Activated T-helper 1 cell treated with anti-CD3 and anti-CD28 coated beads, Interleukin-12 subunit alpha, Interleukin-12 subunit beta, Interleukin-2, Interleukin-4 antibody, amounts not matched to agents 30 ng/mL and 10 ng/mL and 1 ng/mL, durations not matched to agents 14 hours and 24 hours and 36 hours (primary cell): ENCODE results near the gene ATP8B4. TPM values are rescaled to one million over a fixed set of nuclear protein-coding genes. Genes with fewer than 3 reads are reported as not detected.
A peak's percentile ranks its signal among the peaks of the same experiment; 100 is the strongest.

ENCODE experiments used
- DNase-seq: peaks from one replicate; pipeline ENCODE4 v3.0.0; 2021; ENCODE audit warnings: low spot score
- H3K27ac Mint-ChIP-seq: one replicate; pipeline ENCODE4 v1.8.0; 2021; ENCODE audit warnings: mild to moderate bottlenecking, mixed read lengths
- H3K27me3 Mint-ChIP-seq: one replicate; pipeline ENCODE4 v1.8.0; 2022; ENCODE audit warnings: mild to moderate bottlenecking, moderate library complexity, mixed read lengths; ENCODE audit not compliant: insufficient read depth
- H3K36me3 Mint-ChIP-seq: one replicate; pipeline ENCODE4 v1.8.0; 2021; ENCODE audit warnings: low read depth, mixed read lengths
- H3K4me1 Mint-ChIP-seq: one replicate; pipeline ENCODE4 v1.8.0; 2021; ENCODE audit warnings: low read depth, mixed read lengths
- H3K4me3 Mint-ChIP-seq: one replicate; pipeline ENCODE4 v1.8.0; 2021; ENCODE audit warnings: mild to moderate bottlenecking, moderate library complexity, mixed read lengths
- H3K9me3 Mint-ChIP-seq: one replicate; pipeline ENCODE4 v1.8.0; 2021; ENCODE audit warnings: mixed read lengths
- intact Hi-C: fragments of 100-400 bp; cut with micrococcal nuclease; formaldehyde crosslinking; loops from one replicate; pipeline ENCODE4 v1.15.1; 2024
- total RNA-seq: library from RNA; stranded (reverse); gene quantifications from 2 replicates; pipeline ENCODE4 v1.2.3, GENCODE V29; 2022

The ATP8B4 gene
- total RNA-seq, 1 donor from 2014 or later = 49.7 TPM

GRCh38 chr15:50066202-50066601 lies 52.8 kb downstream of the ATP8B4 start:
- Mint-ChIP-seq H3K4me3 (peak overlapping the region; percentile 45), H3K36me3 (peaks cover 30% of the 10 kb centered on the region), H3K27ac (peak overlapping the region; percentile 92), H3K4me1 (peaks cover 62% of the 10 kb centered on the region), H3K9me3 (no peaks in the 10 kb centered on the region), H3K27me3 (no peaks in the 10 kb centered on the region)
- DNase-seq = peak; percentile 44
- intact Hi-C loops = loop anchor here (1.0 to 10.0 kb wide), 9 partner anchors 15 to 911 kb away; partner anchors contain the start of genes COPS2, DTWD1 and FAM227B

- H3K4me3 Mint-ChIP-seq = no peak overlapping the region
- no peak for DNase-seq
- no peaks in the 10 kb centered on the region for H3K9me3 Mint-ChIP-seq
- H3K36me3 Mint-ChIP-seq = peaks cover 32% of the 10 kb centered on the region
- intact Hi-C loops = loop anchor here (5.0 to 10.0 kb wide), 3 partner anchors 252 to 910 kb away; partner anchors contain the start of genes COPS2, DTWD1 and FAM227B
- H3K27ac Mint-ChIP-seq = peak overlapping the region; percentile 87
- H3K27me3 Mint-ChIP-seq = no peaks in the 10 kb centered on the region
- H3K4me1 Mint-ChIP-seq = peaks cover 70% of the 10 kb centered on the region
Measured at GRCh38 chr15:50065279-50065678, 53.8 kb downstream of the ATP8B4 start.

- H3K36me3 Mint-ChIP-seq = peaks cover 32% of the 10 kb centered on the region
- H3K4me1 Mint-ChIP-seq = peaks cover 76% of the 10 kb centered on the region
- no peak for DNase-seq
- intact Hi-C loops = loop anchor here (5.0 to 10.0 kb wide), 3 partner anchors 253 to 910 kb away; partner anchors contain the start of genes COPS2, DTWD1 and FAM227B
- H3K27ac Mint-ChIP-seq = peak overlapping the region; percentile 86
- H3K9me3 Mint-ChIP-seq = no peaks in the 10 kb centered on the region
- no peaks in the 10 kb centered on the region for H3K27me3 Mint-ChIP-seq
- H3K4me3 Mint-ChIP-seq = peak overlapping the region; percentile 2
Measured at GRCh38 chr15:50064673-50065072, 54.4 kb downstream of the ATP8B4 start.

GRCh38 chr15:50063226-50063625 lies 55.8 kb downstream of the ATP8B4 start:
- Mint-ChIP-seq H3K27me3 (peaks cover 2% of the 10 kb centered on the region), H3K9me3 (no peaks in the 10 kb centered on the region), H3K4me1 (peaks cover 89% of the 10 kb centered on the region), H3K36me3 (peaks cover 29% of the 10 kb centered on the region), H3K27ac (no peak overlapping the region), H3K4me3 (no peak overlapping the region)
- intact Hi-C loops = loop anchor here (10.0 kb wide), 1 partner anchor 908 kb away; the partner anchor contains the start of gene COPS2
- DNase-seq = no peak

- peaks cover 2% of the 10 kb centered on the region for H3K27me3 Mint-ChIP-seq
- intact Hi-C loops = loop anchor here (10.0 kb wide), 1 partner anchor 907 kb away; the partner anchor contains the start of gene COPS2
- no peak overlapping the region for H3K27ac Mint-ChIP-seq
- H3K4me3 Mint-ChIP-seq = no peak overlapping the region
- no peaks in the 10 kb centered on the region for H3K9me3 Mint-ChIP-seq
- DNase-seq = no peak
- peaks cover 19% of the 10 kb centered on the region for H3K36me3 Mint-ChIP-seq
- H3K4me1 Mint-ChIP-seq = peaks cover 79% of the 10 kb centered on the region
Measured at GRCh38 chr15:50061503-50061902, 57.5 kb downstream of the ATP8B4 start.

GRCh38 chr15:50059883-50060282 lies 59.1 kb downstream of the ATP8B4 start:
- H3K27me3 Mint-ChIP-seq = peaks cover 2% of the 10 kb centered on the region
- DNase-seq = no peak
- H3K4me1 Mint-ChIP-seq = peaks cover 77% of the 10 kb centered on the region
- peak overlapping the region; percentile 72 for H3K4me3 Mint-ChIP-seq
- H3K9me3 Mint-ChIP-seq = no peaks in the 10 kb centered on the region
- intact Hi-C loops = loop anchor here (1.0 to 10.0 kb wide), 3 partner anchors 13 to 905 kb away; partner anchors contain the start of gene COPS2
- H3K36me3 Mint-ChIP-seq = peaks cover 23% of the 10 kb centered on the region
- peak overlapping the region; percentile 88 for H3K27ac Mint-ChIP-seq

- Mint-ChIP-seq H3K4me1 (peaks cover 74% of the 10 kb centered on the region), H3K27ac (peak overlapping the region; percentile 62), H3K4me3 (peak overlapping the region; percentile 72), H3K9me3 (no peaks in the 10 kb centered on the region), H3K36me3 (peaks cover 25% of the 10 kb centered on the region), H3K27me3 (peaks cover 2% of the 10 kb centered on the region)
- DNase-seq = no peak
- intact Hi-C loops = loop anchor here (10.0 kb wide), 1 partner anchor 54 kb away; no protein-coding TSS in a partner anchor
Measured at GRCh38 chr15:50059203-50059772, 59.7 kb downstream of the ATP8B4 start.

GRCh38 chr15:50057905-50058639 lies 61.0 kb downstream of the ATP8B4 start:
- peaks cover 71% of the 10 kb centered on the region for H3K4me1 Mint-ChIP-seq
- H3K36me3 Mint-ChIP-seq = peaks cover 25% of the 10 kb centered on the region
- no peaks in the 10 kb centered on the region for H3K9me3 Mint-ChIP-seq
- no peak overlapping the region for H3K4me3 Mint-ChIP-seq
- intact Hi-C loops = loop anchor here (10.0 kb wide), 1 partner anchor 53 kb away; no protein-coding TSS in a partner anchor
- no peak for DNase-seq
- peak overlapping the region; percentile 76 for H3K27ac Mint-ChIP-seq
- H3K27me3 Mint-ChIP-seq = peaks cover 2% of the 10 kb centered on the region

- Mint-ChIP-seq H3K4me3 (no peak overlapping the region), H3K9me3 (no peaks in the 10 kb centered on the region), H3K36me3 (peaks cover 21% of the 10 kb centered on the region), H3K27me3 (peaks cover 2% of the 10 kb centered on the region), H3K4me1 (peaks cover 77% of the 10 kb centered on the region), H3K27ac (no peak overlapping the region)
- DNase-seq = no peak
- intact Hi-C loops = loop anchor here (10.0 kb wide), 1 partner anchor 52 kb away; no protein-coding TSS in a partner anchor
Measured at GRCh38 chr15:50057196-50057595, 61.8 kb downstream of the ATP8B4 start.

GRCh38 chr15:50055750-50056157 lies 63.3 kb downstream of the ATP8B4 start:
- Mint-ChIP-seq H3K4me3 (no peak overlapping the region), H3K36me3 (peaks cover 12% of the 10 kb centered on the region), H3K27ac (no peak overlapping the region), H3K27me3 (peaks cover 2% of the 10 kb centered on the region), H3K4me1 (peaks cover 72% of the 10 kb centered on the region), H3K9me3 (no peaks in the 10 kb centered on the region)
- intact Hi-C loops = loop anchor here (10.0 kb wide), 1 partner anchor 51 kb away; no protein-coding TSS in a partner anchor
- no peak for DNase-seq

- no peak overlapping the region for H3K4me3 Mint-ChIP-seq
- peaks cover 10% of the 10 kb centered on the region for H3K36me3 Mint-ChIP-seq
- H3K9me3 Mint-ChIP-seq = no peaks in the 10 kb centered on the region
- H3K27ac Mint-ChIP-seq = peak overlapping the region; percentile 2
- DNase-seq = no peak
- intact Hi-C loops = loop anchor here (10.0 kb wide), 1 partner anchor 51 kb away; no protein-coding TSS in a partner anchor
- peaks cover 67% of the 10 kb centered on the region for H3K4me1 Mint-ChIP-seq
- H3K27me3 Mint-ChIP-seq = peaks cover 2% of the 10 kb centered on the region
Measured at GRCh38 chr15:50055332-50055731, 63.7 kb downstream of the ATP8B4 start.

- intact Hi-C loops = loop anchor here (10.0 kb wide), 1 partner anchor 48 kb away; no protein-coding TSS in a partner anchor
- Mint-ChIP-seq H3K36me3 (peaks cover 9% of the 10 kb centered on the region), H3K27me3 (no peaks in the 10 kb centered on the region), H3K27ac (no peak overlapping the region), H3K9me3 (no peaks in the 10 kb centered on the region), H3K4me3 (no peak overlapping the region), H3K4me1 (peaks cover 47% of the 10 kb centered on the region)
- no peak for DNase-seq
Measured at GRCh38 chr15:50053055-50053856, 65.8 kb downstream of the ATP8B4 start.
